Panc1 (cell line): Measurements from ENCODE around the gene RNASE7. TPM values are rescaled to one million over a fixed set of nuclear protein-coding genes. Genes with fewer than 3 reads are reported as not detected.

Experiments
- ATAC-seq: fragments of 200-7000 bp; cut with Tn5 transposase; 2 replicates; pipeline ENCODE4 v1.9.1; 2020; ENCODE audit warnings: mild to moderate bottlenecking, moderate library complexity
- BruUV-seq: library from RNA; stranded (reverse); fragments of 400-500 nt; replicated peaks from 2 replicates; lab custom pipeline; 2021; lab: Mats Ljungman, UMichigan
- CTCF ChIA-PET: fragments of 300-600 bp; sonication (Branson Sonifier 250); formaldehyde crosslinking; loops from one replicate; lab custom pipeline; 2022; ENCODE audit warnings: antibody characterized with exemption; lab: Charles Lee
- POLR2A ChIA-PET: fragments of 300-600 bp; sonication (Branson Sonifier 250); formaldehyde crosslinking; loops from one replicate; lab custom pipeline; 2022; ENCODE audit warnings: antibody characterized with exemption; lab: Charles Lee
- DNase-seq: peaks from one replicate; pipeline ENCODE4 v3.0.0-alpha.2; 2010; ENCODE audit warnings: low read depth, low spot score
- H3K27ac ChIP-seq: 2 replicates; pipeline ENCODE4 v1.5.1; 2011; ENCODE audit warnings: mild to moderate bottlenecking, low read length, inconsistent platforms
- H3K27me3 ChIP-seq: fragments of 200-500 bp; sonication (Bioruptor generic); 2 replicates; pipeline ENCODE4 v1.6.0; 2014; ENCODE audit warnings: low read length, inconsistent platforms; ENCODE audit not compliant: control insufficient read depth, insufficient read depth
- H3K36me3 ChIP-seq: fragments of 200-500 bp; sonication (Bioruptor generic); 2 replicates; pipeline ENCODE4 v1.5.1; 2014; ENCODE audit warnings: inconsistent platforms, mild to moderate bottlenecking, low read length, moderate library complexity; ENCODE audit not compliant: control insufficient read depth, insufficient read depth
- H3K4me1 ChIP-seq: 2 replicates; pipeline ENCODE4 v1.5.1; 2011; ENCODE audit warnings: inconsistent platforms, mild to moderate bottlenecking, low read length, moderate library complexity; ENCODE audit not compliant: control insufficient read depth, insufficient read depth
- H3K4me3 ChIP-seq, 2 experiments: 2 replicates each; pipeline ENCODE4 v1.5.1; 2011 to 2012; ENCODE audit warnings: low read depth in 2 of 2, low read length in 2 of 2, mild to moderate bottlenecking in 2 of 2, inconsistent platforms in 1 of 2, moderate library complexity in 1 of 2
- H3K9me3 ChIP-seq: fragments of 200-500 bp; sonication (Bioruptor generic); 2 replicates; pipeline ENCODE4 v1.5.1; 2014; ENCODE audit warnings: low read depth, mild to moderate bottlenecking, inconsistent platforms, low read length, moderate library complexity; ENCODE audit not compliant: control insufficient read depth, insufficient read depth
- CTCF ChIP-seq: fragments of 450-650 bp; IDR thresholded peaks from 2 replicates; pipeline ENCODE4 v1.5.1; 2017; ENCODE audit warnings: mild to moderate bottlenecking
- POLR2AphosphoS5 ChIP-seq: IDR thresholded peaks from 2 replicates; pipeline ENCODE4 v1.6.1; 2012; ENCODE audit warnings: mild to moderate bottlenecking, low read depth, low read length, moderate library complexity
- REST ChIP-seq, 2 experiments: IDR thresholded peaks; 2 replicates each; pipeline ENCODE4 v1.6.1; 2011 to 2012; ENCODE audit warnings: low read depth in 2 of 2, control low read depth in 1 of 2, low read length in 1 of 2, mild to moderate bottlenecking in 1 of 2, moderate library complexity in 1 of 2; ENCODE audit not compliant: insufficient read depth in 1 of 2
- SIN3A ChIP-seq: IDR thresholded peaks from 2 replicates; pipeline ENCODE4 v1.6.1; 2012; ENCODE audit warnings: low read depth, mild to moderate bottlenecking, low read length, moderate library complexity, borderline replicate concordance; ENCODE audit not compliant: insufficient read depth
- TCF7L2 ChIP-seq: IDR thresholded peaks from 2 replicates; pipeline ENCODE4 v1.6.1; 2011; ENCODE audit warnings: mild to moderate bottlenecking, low read depth, low read length, inconsistent platforms
- in situ Hi-C: cut with HindIII; loops from 2 replicates; pipeline ENCODE4 v1.10.0; 2016; ENCODE audit warnings: low sequenced_read_pairs, low pct_unique_long_range_greater_than_20kb
- intact Hi-C: fragments of 100-400 bp; cut with micrococcal nuclease; formaldehyde crosslinking; loops from one replicate; pipeline ENCODE4 v1.10.0; 2022; ENCODE audit not compliant: unreplicated experiment
- total RNA-seq: library from RNA; stranded (reverse); gene quantifications from one replicate; pipeline ENCODE4 v1.2.1, GENCODE V29; 2021; ENCODE audit not compliant: unreplicated experiment

The RNASE7 gene
- total RNA-seq, 1 experiment from 2014 or later: not detected

GRCh38 chr14:21055432-21056117 lies 13.4 kb downstream of the RNASE7 start:
- no peaks in the 10 kb centered on the region for H3K36me3 ChIP-seq
- intact Hi-C loops: no loop called here

GRCh38 chr14:21056520-21057163 lies 14.5 kb downstream of the RNASE7 start:
- DNase-seq (no peak), ATAC-seq (no peak)
- H3K4me1 ChIP-seq: no peaks in the 10 kb centered on the region
- no peak overlapping the region for H3K27ac ChIP-seq
- no peaks in the 10 kb centered on the region for H3K36me3 ChIP-seq
- intact Hi-C loops: no loop called here
- no peak overlapping the region for H3K4me3 ChIP-seq
- no peaks in the 10 kb centered on the region; the same call in 1 of the 2 replicates for H3K27me3 ChIP-seq
- TF ChIP-seq POLR2AphosphoS5 (no peak), REST (IDR thresholded peaks at IDR 0.05; ENCODE audit: insufficient read depth in 1 of 2, low read depth in 2 of 2, low read length in 1 of 2) (no peak)
- CTCF ChIA-PET: no interaction called here
- in situ Hi-C loops: no loop called here
- POLR2A ChIA-PET: no interaction called here
- no TSS peak for BruUV-seq
- H3K9me3 ChIP-seq: no peaks in the 10 kb centered on the region

More at GRCh38 chr14:21055432-21056117, 13.4 kb downstream of the RNASE7 start:
- no peak overlapping the region for H3K27ac ChIP-seq
- in situ Hi-C loops: no loop called here
- CTCF ChIA-PET: no interaction called here
- no peaks in the 10 kb centered on the region for H3K27me3 ChIP-seq
- no peaks in the 10 kb centered on the region for H3K9me3 ChIP-seq
- H3K4me3 ChIP-seq: no peak overlapping the region
- DNase-seq (no peak), ATAC-seq (no peak)
- no peak for TF ChIP-seq POLR2AphosphoS5
- H3K4me1 ChIP-seq: no peaks in the 10 kb centered on the region
- POLR2A ChIA-PET: no interaction called here
- no TSS peak for BruUV-seq

GRCh38 chr14:21057803-21058675 lies 15.9 kb downstream of the RNASE7 start, which contains the start of gene RNASE8:
Gene RNASE8 (plus strand): TSS chr14:21057822. CDS start chr14:21057893, 71 bp downstream.
- Histone ChIP-seq H3K27ac (no peak within 1 kb of the TSS), H3K9me3 (no peaks in the 10 kb centered on the region), H3K4me3 (no peak within 1 kb of the TSS), H3K4me1 (no peaks in the 10 kb centered on the region), H3K27me3 (no peaks in the 10 kb centered on the region; the same call in 1 of the 2 replicates), H3K36me3 (no peaks in the 10 kb centered on the region)
- TF ChIP-seq REST (IDR thresholded peaks at IDR 0.05; ENCODE audit: insufficient read depth in 1 of 2, low read depth in 2 of 2, low read length in 1 of 2) (no peak), CTCF (no peak), SIN3A (no peak), TCF7L2 (no peak), POLR2AphosphoS5 (no peak)
- intact Hi-C loops (no loop called here), in situ Hi-C loops (no loop called here)
- no TSS peak for BruUV-seq
- ChIA-PET POLR2A (no interaction called here), CTCF (no interaction called here)
- DNase-seq (no peak), ATAC-seq (no peak)
